NCI-H146 treated with DMSO at 0.1 percent for 48 hours (cell line): Measurements from ENCODE around the gene GSN.

Experiments used
- DNase-seq: peaks from one replicate; lab custom pipeline; 2025; ENCODE audit not compliant: unreplicated experiment; lab: John Stamatoyannopoulos, UW

GSN gene

GRCh38 chr9:121272401-121272948 is 4.5 kb downstream of the GSN start:
- DNase-seq: no peak

DNA sequence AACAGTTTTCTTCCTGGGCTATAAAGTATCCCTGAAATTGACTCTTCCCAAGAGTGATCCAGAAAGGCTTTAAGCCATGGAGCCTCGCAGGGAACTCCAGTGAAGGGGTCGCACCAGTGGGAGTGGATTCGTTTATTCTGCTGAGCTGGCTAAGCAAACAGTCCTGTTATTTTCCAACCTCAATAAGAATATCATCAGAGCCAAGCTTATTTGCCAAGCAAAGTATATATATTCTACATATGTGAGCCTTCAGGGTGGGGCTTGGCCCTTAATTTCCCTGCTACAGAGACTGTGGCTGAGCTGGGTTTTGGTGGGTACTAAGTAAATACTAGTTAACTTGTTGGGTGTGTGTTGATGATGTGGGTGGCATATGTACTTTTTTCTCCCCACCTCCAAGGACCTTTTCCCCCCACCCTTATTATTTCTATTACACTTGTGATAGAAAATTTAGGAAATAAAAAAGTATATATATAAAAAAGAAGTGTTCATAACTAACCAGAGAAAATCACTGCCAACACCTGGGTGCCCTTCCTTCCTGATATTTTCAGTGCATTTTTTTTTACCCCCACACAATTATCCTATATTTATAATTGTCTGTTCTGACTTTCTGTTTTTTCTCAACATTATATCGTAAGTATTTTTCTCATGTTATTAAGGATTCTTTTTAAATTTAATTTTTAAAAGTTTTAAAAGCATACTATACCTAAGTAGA is 5.3 kb downstream of the GSN start:
- no peak for DNase-seq

DNA sequence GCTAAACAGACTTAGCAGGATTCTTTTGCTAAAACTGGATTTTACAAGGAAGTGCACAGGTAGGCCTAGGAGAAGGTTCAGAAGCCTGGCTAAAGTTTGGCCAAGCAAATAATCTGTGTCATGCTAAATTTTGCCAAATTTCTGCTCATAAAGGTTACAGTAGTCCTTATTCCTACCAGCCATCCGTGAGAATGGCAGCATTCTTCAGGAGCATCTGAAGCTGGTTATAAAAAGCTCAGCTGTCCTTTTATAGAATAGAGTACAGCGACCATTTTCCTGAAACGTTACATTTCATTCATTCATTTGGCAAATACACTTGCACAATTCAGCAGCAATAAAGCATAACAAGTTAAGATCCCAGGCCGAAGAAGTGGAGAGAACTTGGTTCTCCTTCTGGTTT is 6.9 kb downstream of the GSN start:
- no peak for DNase-seq

DNA sequence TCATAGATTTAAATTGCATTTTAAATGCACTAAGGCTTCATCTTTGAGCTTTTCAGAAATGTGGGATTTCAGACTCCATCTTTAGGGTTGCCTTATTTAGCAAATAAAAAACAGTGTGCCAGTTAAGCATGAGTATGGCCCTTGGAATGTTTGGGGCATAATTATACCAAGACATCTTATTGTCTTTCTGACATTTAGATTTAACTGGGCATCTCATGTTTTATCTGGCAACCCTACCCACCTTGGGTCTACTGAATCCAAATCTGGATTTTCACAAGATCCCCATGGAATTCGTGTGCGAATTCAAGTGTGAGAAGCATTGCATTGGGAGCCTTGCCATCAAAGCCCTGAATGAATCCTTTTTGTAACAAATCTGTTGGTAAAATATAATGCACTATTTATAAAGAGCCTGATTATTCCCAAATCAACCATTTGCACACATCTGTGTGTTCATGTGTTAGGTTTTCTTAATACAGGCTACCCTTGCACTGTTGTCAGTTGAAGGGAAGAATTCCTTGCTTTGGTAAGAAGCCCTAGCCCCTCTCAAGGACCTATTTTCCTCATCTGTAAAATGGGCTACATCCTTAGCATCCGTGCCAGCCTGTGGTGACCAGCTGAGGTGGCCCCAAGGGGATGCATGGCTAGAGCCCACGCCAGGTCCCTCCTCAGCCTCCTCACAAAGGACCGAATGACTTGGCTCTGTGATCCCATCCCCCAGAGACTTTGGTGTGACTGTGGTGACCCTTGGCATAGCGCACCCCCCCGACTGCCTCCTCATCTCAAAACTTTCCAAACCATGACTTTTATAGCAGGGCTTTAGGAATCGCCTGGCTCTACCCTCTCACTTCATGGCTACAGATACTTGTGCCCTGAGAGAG is 8.1 kb downstream of the GSN start:
- no peak for DNase-seq

GRCh38 chr9:121277026-121277425 is 9.1 kb downstream of the GSN start:
- DNase-seq: no peak

GRCh38 chr9:121277518-121278295 is 9.7 kb downstream of the GSN start:
- no peak for DNase-seq

GRCh38 chr9:121278477-121279261 is 10.7 kb downstream of the GSN start:
- DNase-seq: no peak

DNA sequence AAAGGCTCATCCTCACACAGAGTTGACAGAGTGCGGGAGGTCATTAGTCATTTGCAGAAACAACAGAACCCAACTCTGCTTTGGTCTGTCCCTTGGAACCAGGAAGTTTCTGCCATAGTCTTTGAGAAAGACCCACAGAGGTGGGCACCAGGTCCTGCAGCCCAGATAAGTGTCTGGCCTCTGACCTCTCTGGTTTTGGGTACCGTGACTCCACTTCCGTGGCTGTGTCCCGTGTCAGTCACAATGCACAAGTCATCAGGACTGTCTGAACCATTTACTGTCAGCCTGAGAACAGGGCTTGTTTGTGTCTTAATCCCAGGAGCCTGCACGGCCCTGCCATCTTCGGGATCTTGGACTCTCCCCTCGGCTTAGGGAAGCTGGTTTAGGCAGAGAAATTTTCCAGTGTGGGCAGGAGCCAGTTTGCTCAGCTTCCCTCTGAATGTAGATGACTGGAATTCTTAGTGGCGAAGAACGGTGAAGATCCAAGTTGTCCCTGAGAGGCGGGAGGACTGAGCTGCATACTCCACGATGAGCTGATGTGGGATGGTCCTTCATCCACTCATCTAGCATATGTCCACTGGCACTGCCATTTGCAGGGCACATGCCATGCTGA is 11.9 kb downstream of the GSN start:
- DNase-seq: no peak

GRCh38 chr9:121280715-121281613 is 13.0 kb downstream of the GSN start:
- DNase-seq: peak; percentile 2

GRCh38 chr9:121281614-121282276 is 13.8 kb downstream of the GSN start:
- peak; percentile 5 for DNase-seq

DNA sequence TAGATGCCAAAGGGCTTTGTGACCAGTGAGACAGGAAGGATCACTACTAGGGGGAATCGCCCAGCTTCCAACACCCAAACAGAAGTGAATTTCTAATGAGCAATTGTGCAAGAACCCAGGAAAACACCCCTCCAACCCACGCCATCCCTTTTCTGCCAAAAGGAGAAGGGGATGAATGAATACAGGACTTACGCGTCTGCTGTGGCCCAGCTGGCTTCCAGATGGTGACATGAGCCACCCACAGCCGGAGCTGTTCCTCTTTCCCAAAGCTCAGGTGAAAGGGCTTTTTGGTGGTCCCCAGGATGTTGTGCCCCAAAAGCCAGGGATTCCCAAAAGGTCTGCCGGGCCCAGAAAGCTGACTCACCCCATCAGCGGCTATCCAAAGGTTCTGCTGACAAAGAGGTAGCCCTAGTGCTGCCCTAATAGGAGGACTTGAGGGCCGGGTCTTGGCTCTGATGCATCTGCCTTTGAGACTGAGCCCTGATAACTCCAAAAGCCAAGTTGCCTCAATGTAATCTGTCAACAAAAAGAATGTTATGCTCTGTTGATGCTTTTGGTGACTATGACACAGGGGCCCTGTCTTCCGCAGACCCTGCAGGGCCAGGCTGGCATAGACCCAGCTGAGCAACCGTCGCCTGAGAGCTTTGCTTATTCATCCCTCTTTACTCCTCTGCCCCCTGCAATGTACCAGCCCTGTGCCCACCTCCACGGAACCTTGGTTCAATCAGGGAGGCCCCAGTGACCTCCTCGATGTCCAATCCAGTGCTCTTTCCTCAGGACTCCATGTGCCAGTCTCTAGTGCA is 14.5 kb downstream of the GSN start:
- DNase-seq: no peak

GRCh38 chr9:121283080-121283398 is 15.1 kb downstream of the GSN start:
- no peak for DNase-seq

- no peak for DNase-seq
These were observed 16.1 kb downstream of the GSN start for GRCh38 chr9:121283856-121284732.

GRCh38 chr9:121284733-121285451 is 16.9 kb downstream of the GSN start:
- DNase-seq: no peak

DNA sequence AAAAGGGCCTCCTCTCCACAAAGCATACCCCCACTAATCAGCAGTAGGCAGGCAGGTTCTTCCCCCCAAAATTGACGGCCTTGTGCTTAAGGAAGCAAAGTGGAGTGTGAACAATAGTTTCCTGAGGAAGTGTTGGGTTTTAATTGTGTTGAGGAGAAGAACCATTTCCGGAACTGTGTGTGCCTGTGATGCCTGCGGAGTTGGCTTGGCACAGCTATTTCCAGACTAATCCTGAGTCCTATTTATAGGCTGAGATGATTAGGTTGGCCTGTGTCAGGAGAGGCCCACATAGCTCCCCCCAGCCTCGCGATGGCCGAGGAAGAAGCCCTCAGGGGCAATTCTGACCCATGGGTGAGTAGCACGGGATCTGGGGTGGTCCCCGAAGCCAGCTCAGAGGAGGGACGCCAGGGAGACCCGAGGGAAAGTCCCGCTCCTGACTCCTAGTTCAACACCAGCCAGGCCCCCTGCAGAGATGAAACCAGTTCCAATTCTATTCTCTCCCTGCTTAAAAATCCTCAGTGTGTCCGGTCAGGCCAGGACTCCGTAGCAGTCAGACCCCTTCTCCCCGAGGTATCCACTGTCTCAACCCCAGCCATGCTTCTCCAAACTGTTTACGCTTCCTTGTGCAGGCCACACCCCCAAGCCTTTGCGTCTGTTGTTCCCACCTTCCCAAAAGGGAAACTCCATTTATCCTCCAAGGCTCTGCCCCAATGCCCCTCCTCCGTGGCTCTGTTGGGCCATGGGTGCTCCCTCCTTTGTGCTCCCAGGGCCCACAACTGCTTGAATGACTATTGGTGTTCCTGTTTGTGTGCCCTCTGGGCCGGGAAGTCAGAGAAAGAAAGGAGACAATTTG is 18.1 kb downstream of the GSN start:
- DNase-seq: no peak

GRCh38 chr9:121286688-121286972 is 18.7 kb downstream of the GSN start:
- DNase-seq: no peak
